ENCODE measurements around the gene MAGI1.

DNA sequence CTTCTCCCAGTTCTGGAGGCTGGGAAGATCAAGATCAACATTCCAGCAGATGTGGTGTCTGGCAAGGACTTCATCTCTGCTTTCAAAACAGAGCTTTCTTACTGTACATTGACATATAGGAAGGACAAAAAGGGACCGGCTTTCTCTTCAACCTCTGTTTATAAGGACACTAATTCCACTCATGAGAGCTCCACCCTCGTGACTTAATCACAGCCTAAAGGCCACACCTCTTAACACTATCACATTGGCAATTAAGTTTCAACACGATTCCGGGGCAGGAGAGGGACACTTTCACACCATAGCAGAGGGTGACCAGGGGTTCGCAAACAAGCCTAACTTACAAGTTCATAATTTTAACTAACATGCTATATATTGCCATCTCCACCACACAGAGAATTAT lies 231.5 kb downstream of the MAGI1 start:
- TF ChIP-seq GATA3 (IDR thresholded peaks at IDR 0.05; ENCODE audit: low read depth, low read length) (no peak), GATA2 (IDR thresholded peaks at IDR 0.05; ENCODE audit: low read depth, low read length) (no peak)

Measured in SH-SY5Y (cell line).